Ureter (tissue), 1 donor: Measurements from ENCODE around the gene KRTAP4-8. TPM values are rescaled to one million over a fixed set of nuclear protein-coding genes. Genes with fewer than 3 reads are reported as not detected.
"Not testable (repeated sequence)": the region's sequence is repeated elsewhere in the genome, so short reads cannot be mapped to it uniquely, and the experiment has no call there.

Experiments
- DNase-seq: peaks from one replicate; pipeline ENCODE4 v3.0.0-alpha.2; 2020; ENCODE audit warnings: low spot score
- total RNA-seq: library from RNA; stranded (reverse); gene quantifications from one replicate; pipeline ENCODE4 v1.2.4, GENCODE V29; 2023
- donor health status: DM: yes; HTN: yes; CAD: no.

The KRTAP4-8 gene
- total RNA-seq, 1 donor from 2014 or later = not detected

DNA sequence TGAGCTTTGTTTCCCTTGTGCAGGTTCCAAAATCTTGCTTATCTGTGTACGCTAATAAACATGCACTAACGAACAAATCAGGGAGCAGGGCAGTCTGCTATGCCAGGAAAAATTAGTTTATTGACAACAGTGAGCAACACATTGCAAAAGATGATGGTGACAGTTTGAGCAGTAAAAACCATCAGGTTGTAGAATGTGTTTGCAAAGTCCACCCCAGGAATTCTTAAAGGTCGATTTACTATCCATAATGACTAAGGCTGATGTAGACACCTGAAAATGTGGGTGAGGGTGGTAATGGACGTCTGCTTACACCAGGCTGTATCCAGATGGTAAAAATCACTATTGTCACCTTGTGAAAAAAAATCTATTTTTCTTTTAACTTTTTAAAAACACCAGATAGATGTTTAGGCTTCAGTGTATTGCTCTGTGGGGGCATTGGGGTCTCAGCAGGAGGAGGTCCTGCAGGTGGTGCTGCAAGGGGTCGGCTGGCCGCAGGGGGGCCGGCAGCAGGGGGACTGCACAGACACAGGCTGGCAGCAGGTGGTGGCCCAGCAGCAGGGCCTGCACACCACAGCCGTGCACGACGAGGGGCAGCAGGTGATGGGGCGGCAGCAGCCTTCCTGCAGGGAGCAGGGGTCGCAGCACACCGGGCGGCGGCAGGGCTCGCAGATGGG lies 32.8 kb downstream of the KRTAP4-8 start:
- DNase-seq = not testable (repeated sequence)

DNA sequence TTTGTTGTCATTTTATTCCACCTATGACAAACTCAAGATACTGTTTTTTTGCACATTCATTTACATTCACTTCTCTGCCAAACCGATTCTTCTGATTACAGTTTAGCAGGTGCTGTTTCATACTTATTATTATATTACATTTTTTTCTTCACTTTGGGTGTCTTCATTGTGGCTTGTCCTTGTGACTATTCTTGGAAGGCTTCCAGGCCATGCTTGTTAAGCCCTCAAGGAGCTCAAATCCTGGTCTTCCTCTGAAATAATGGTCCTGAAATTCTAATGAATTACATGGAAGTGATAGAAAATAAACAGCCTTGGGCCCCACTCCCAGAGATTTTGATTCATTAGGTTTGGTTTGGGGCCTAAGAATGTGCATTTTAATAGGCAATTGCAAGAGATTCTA lies 33.6 kb downstream of the KRTAP4-8 start:
- no peak for DNase-seq

DNA sequence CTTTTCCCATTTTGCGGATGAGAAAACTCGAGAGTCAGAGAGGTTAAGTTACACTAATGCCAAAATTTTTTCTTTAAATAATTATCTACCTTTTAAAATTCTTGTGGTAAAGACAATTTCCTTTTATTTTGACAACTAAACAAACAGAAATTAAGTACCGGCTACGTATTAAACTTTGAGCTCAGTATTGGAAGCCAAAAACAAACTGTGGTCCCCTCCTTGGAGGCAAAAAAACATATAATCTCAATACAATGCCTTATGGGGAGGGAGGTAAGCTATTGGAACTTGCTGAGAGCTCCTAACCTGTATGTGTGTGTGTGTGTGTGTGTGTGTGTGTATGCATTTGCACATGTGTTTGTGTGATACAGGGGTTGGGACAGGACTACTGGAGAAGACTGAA lies 34.5 kb downstream of the KRTAP4-8 start:
- no peak for DNase-seq

DNA sequence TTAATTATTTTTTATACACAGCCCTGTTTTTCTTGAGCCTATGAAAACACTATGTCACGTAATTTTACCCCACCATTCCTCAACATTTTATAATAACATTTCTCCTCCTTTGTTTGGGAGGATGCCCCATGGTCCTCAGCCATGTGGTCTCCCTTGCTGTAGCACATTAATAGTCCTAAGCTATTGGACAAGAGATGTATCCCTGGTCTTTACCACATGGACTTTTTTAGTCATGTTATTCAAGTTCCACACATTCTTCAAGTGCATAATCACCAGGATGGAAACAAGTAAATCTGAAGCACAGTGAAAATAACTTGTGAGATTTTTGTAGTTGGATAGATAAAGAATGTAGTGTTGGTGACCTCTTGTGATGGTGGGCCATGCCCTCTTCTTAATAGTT lies 36.0 kb downstream of the KRTAP4-8 start:
- no peak for DNase-seq

DNA sequence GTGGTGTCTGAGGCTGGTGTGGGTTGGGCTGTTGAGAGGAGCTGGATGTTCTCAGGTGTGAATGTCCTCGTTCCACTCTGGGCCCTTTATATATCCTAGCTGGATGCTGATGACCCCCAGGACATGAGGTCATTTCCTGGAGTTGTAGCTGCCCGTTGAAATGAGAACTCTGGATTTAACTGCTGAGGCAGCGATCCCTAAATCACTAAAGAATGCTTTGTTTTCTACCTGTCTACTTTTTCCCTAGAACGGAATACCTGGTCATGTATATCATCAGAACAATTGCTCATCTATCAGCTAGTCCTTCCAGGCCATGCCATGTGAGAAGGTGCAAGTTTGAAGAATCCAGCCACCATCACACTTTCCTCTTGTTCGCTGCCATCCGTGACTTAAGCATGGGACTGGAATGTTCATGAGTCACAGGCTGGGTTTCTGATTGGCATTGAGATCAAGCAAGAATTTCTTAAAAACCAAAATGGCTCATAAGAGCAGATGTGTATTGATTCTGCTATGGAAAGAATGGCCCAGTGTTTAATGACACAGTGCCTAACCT lies 37.8 kb downstream of the KRTAP4-8 start, which contains the start of gene KRTAP2-3:
TSS of gene KRTAP2-3 (minus strand) at position 63 of the 553 bp plus-strand sequence. CDS start 64 bp downstream, outside the sequence.
- DNase-seq = no peak

DNA sequence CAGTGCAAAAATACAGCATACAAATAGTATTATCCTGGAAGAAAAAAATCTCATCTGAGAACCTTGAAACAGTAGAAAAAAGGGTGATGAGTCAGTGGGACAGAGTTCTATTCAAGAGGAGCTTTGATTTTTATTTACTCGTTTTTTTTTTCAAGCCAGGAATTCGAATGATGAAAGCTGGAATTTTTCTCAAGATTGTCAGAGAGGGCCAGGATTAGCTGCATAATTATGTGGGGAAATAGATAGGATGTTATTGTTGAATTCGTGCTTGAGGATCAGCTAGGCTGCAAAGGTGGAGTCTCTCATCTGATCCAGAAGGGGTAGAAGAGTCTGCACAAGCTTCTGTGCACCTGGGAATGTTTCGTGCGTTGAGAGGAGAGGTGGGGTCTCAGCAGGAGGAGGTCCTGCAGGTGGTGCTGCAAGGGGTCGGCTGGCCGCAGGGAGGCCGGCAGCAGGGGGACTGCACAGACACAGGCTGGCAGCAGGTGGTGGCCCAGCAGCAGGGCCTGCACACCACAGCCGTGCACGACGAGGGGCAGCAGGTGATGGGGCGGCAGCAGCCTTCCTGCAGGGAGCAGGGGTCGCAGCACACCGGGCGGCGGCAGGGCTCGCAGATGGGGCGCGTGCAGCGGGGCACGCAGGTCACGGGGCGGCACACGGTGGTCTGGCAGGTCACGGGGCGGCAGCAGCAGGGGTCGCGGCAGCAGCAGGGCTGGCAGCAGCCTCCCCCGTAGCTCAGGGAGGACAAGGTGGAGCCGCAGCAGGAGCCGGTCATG lies 38.5 kb downstream of the KRTAP4-8 start:
- not testable (repeated sequence) for DNase-seq

DNA sequence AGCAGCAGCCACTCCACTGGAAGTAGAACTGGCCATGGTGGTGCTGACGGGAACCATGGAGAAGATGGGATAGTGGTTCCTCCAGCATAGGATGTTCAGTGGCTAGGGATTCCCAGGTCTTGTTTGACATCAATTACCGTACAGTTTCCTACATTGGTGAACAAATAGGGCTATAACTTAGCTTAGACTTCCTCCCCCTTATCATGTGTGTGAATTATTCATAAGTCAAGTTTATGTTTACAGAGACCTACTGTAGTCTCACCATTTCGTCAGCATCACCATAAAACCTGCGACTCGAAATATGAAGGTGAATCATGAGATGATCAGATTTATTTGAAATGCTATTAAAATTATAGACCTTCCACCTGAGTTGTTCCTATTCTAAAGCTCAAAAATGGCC lies 39.2 kb downstream of the KRTAP4-8 start:
- DNase-seq = no peak

DNA sequence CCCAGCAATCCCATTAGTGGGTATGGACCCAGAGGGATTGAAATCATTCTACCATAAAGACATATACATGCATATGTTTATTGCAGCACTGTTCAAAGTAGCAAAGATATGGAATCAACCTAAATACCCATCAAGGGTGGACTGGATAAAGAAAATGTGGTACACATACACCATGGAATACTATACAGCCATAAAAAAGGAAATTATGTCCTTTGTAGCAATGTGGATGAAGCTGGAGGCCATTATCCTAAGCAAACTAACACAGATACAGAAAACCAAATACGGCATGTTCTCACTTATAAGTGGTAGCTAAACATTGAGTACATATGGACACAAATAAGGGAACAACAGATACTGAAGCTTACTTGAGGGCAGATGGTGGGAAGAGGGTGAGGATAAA lies 40.4 kb downstream of the KRTAP4-8 start:
- no peak for DNase-seq

DNA sequence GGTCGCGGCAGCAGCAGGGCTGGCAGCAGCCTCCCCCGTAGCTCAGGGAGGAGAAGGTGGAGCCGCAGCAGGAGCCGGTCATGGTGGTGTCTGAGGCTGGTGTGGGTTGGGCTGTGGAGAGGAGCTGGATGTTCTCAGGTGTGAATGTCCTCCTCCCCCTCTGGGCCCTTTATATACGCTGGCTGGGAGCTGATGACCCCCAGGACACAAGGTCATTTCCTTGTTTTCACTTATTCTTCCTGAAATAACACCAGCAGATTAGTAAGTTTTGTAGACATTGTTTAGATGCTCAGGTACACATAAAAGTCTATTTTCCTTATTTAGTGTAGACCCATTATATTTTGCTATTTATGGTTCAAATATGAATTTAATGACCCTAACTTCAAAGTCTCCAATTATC lies 42.8 kb downstream of the KRTAP4-8 start, which contains the start of gene KRTAP2-2:
TSS of gene KRTAP2-2 (minus strand) at position 101 of the 400 bp plus-strand sequence. CDS start at position 82, 19 bp downstream.
- DNase-seq = not testable (repeated sequence)

DNA sequence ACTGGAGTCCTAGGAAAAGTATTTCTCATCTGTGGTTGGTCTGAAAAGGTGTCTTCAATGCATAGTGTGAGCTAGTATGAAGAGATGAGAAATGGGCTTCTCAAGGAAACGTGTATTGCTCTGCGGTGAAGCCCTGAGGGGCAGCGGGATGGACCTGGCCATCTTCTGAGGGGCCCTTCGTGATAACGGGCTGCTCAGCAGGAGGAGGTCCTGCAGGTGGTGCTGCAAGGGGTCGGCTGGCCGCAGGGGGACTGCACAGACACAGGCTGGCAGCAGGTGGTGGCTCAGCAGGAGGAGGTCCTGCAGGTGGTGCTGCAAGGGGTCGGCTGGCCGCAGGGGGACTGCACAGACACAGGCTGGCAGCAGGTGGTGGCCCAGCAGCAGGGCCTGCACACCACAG lies 43.4 kb downstream of the KRTAP4-8 start:
- DNase-seq = not testable (repeated sequence)

DNA sequence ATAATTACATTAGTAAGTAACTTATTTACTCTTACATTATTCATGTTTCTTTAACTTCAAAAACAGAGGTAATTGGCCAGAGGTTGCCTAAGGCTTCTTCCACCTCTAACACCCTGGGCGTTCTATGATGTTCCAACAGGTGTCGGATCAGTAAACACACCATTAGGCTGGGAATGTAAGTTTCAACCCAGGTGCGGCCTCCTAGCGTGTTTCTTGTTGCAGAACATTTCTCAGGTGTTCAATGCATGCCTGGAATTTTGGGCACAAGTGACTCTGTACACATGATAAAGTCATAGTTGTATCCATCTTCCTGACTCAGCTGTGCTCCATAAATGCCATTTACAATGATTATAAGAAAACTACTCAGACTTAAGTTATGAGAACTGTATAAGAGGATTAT lies 43.9 kb downstream of the KRTAP4-8 start:
- no peak for DNase-seq

DNA sequence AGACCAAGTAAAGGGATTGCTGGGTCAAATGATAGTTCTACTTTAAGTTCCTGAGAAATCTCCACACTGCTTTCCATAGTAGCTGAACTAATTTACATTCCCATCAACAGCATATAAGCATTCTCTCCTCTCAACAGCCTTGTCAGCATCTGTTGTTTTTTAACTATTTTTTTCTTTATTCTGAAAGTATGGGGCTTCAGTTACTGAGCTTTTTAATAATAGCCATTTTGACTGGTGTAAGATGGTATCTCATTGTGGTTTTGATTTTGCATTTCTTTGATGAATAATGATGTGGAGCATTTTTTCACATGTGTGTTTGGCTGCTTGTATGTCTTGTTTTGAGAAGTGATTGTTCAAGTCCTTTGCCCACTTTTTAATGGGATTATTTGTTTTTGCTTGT lies 45.4 kb downstream of the KRTAP4-8 start:
- no peak for DNase-seq

DNA sequence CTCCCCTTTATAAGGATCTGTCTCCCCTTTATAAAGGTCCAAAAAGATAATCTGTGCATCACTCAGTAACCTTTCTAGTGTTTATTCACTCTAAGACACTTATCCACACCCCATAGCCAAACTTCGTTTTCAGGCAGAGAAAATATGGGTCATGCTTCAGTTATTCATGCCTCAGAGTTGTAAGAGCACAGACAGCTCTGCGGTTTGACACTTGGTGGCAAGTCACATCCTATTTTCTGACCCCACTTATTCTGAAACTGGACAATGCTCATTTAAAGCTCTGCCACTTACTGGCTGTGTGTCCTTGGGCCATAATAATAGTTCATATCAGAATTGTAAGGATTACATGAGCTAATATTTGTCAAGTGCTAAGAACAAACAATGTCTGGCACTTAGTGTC lies 48.8 kb downstream of the KRTAP4-8 start:
- no peak for DNase-seq

DNA sequence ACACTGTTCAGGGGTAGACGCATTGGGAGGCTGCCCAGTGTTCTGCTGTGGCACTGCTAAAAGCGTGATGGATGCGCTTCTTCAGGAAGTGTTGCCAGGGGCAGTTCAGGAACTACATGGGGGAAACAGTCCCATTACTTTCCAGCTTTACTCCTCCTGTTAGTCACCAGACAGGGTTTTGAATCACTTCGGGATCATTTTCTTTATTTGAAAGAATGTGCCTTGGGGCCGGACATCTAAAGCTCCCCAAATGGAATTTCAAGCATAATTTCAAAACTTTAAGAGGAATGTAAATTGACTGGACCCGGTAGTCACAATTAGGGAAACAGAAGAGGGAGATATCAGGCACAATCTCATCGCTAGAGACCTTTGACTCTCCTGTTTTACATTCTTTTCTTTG lies 49.5 kb downstream of the KRTAP4-8 start:
- no peak for DNase-seq

Other genes with a start within 250 kb of the KRTAP4-8 start
- not detected for gene KRT12, start 230.9 kb downstream of the KRTAP4-8 start, total RNA-seq
- gene KRT20, start 212.9 kb downstream of the KRTAP4-8 start, total RNA-seq = 4.7 TPM
- 3.9 TPM for gene KRT23, start 160.5 kb downstream of the KRTAP4-8 start, total RNA-seq
- gene KRT39, start 131.2 kb downstream of the KRTAP4-8 start, total RNA-seq = not detected
- not detected for gene KRT40, start 113.8 kb downstream of the KRTAP4-8 start, total RNA-seq
- not detected for gene KRTAP3-3, start 104.0 kb downstream of the KRTAP4-8 start, total RNA-seq
- gene KRTAP3-2, start 98.2 kb downstream of the KRTAP4-8 start, total RNA-seq = not detected
- not detected for gene KRTAP3-1, start 89.0 kb downstream of the KRTAP4-8 start, total RNA-seq
- not detected for gene KRTAP1-5, start 70.9 kb downstream of the KRTAP4-8 start, total RNA-seq
- not detected for gene KRTAP1-4, start 67.9 kb downstream of the KRTAP4-8 start, total RNA-seq
- gene KRTAP1-3, start 63.3 kb downstream of the KRTAP4-8 start, total RNA-seq = not detected
- not detected for gene KRTAP1-1, start 56.7 kb downstream of the KRTAP4-8 start, total RNA-seq
- not detected for gene KRTAP2-1, start 50.8 kb downstream of the KRTAP4-8 start, total RNA-seq
- not detected for gene KRTAP2-2, start 42.9 kb downstream of the KRTAP4-8 start, total RNA-seq
- not detected for gene KRTAP2-3, start 38.0 kb downstream of the KRTAP4-8 start, total RNA-seq
- not detected for gene KRTAP2-4, start 32.3 kb downstream of the KRTAP4-8 start, total RNA-seq
- gene KRTAP4-7, start 14.0 kb downstream of the KRTAP4-8 start, total RNA-seq = not detected
- not detected for gene KRTAP4-16, start 4.1 kb upstream of the KRTAP4-8 start, total RNA-seq
- gene KRTAP4-9, start 7.2 kb upstream of the KRTAP4-8 start, total RNA-seq = not detected
- gene KRTAP4-11, start 20.2 kb upstream of the KRTAP4-8 start, total RNA-seq = not detected
- gene KRTAP4-12, start 26.0 kb upstream of the KRTAP4-8 start, total RNA-seq = not detected
- gene KRTAP4-6, start 42.4 kb upstream of the KRTAP4-8 start, total RNA-seq = not detected
- gene KRTAP4-5, start 51.7 kb upstream of the KRTAP4-8 start, total RNA-seq = not detected
- gene KRTAP4-4, start 62.6 kb upstream of the KRTAP4-8 start, total RNA-seq = not detected
- not detected for gene KRTAP4-3, start 70.1 kb upstream of the KRTAP4-8 start, total RNA-seq
- gene KRTAP4-2, start 80.1 kb upstream of the KRTAP4-8 start, total RNA-seq = not detected
- not detected for gene KRTAP4-1, start 86.8 kb upstream of the KRTAP4-8 start, total RNA-seq
- gene KRTAP9-1, start 91.7 kb upstream of the KRTAP4-8 start, total RNA-seq = not detected
- gene KRTAP9-2, start 128.5 kb upstream of the KRTAP4-8 start, total RNA-seq = not detected
- gene KRTAP9-3, start 134.3 kb upstream of the KRTAP4-8 start, total RNA-seq = not detected
- not detected for gene KRTAP9-8, start 139.9 kb upstream of the KRTAP4-8 start, total RNA-seq
- gene KRTAP9-4, start 151.5 kb upstream of the KRTAP4-8 start, total RNA-seq = not detected
- not detected for gene KRTAP9-9, start 157.2 kb upstream of the KRTAP4-8 start, total RNA-seq
- not detected for gene KRTAP9-6, start 167.2 kb upstream of the KRTAP4-8 start, total RNA-seq
- gene KRTAP9-7, start 177.6 kb upstream of the KRTAP4-8 start, total RNA-seq = not detected
- gene KRTAP29-1, start 204.7 kb upstream of the KRTAP4-8 start, total RNA-seq = not detected
- gene KRTAP16-1, start 211.2 kb upstream of the KRTAP4-8 start, total RNA-seq = not detected
- gene KRTAP17-1, start 217.6 kb upstream of the KRTAP4-8 start, total RNA-seq = not detected